Activated B cell treated with CpG ODN at 0.5 μM for 24 hours (primary cell): Measurements from ENCODE around the gene PCDHGA3. TPM values are rescaled to one million over a fixed set of nuclear protein-coding genes. Genes with fewer than 3 reads are reported as not detected.

Experiments
- ATAC-seq: fragments of 200-7000 bp; cut with Tn5 transposase; one replicate; pipeline ENCODE4 v1.10.0; 2021; ENCODE audit warnings: low read depth, mild to moderate bottlenecking, moderate library complexity
- CTCF ChIA-PET: fragments of 350-600 bp; sonication (Branson Sonifier 250); formaldehyde crosslinking; loops from one replicate; lab custom pipeline; 2021; ENCODE audit warnings: antibody characterized with exemption; lab: Charles Lee
- POLR2A ChIA-PET: fragments of 350-600 bp; sonication (Branson Sonifier 250); formaldehyde crosslinking; loops from one replicate; lab custom pipeline; 2021; ENCODE audit warnings: antibody characterized with exemption; lab: Charles Lee
- DNase-seq: peaks from one replicate; pipeline ENCODE4 v3.0.0; 2022
- H3K27ac Mint-ChIP-seq: one replicate; pipeline ENCODE4 v1.8.0; 2020; ENCODE audit warnings: mixed read lengths
- H3K27me3 Mint-ChIP-seq: one replicate; pipeline ENCODE4 v1.8.0; 2021; ENCODE audit warnings: mixed read lengths
- H3K36me3 Mint-ChIP-seq: one replicate; pipeline ENCODE4 v1.8.0; 2021; ENCODE audit warnings: low read depth, mixed read lengths
- H3K4me1 Mint-ChIP-seq: one replicate; pipeline ENCODE4 v1.8.0; 2021; ENCODE audit warnings: mixed read lengths
- H3K4me3 Mint-ChIP-seq: one replicate; pipeline ENCODE4 v1.8.0; 2020; ENCODE audit warnings: mild to moderate bottlenecking, mixed read lengths
- H3K9me3 Mint-ChIP-seq: one replicate; pipeline ENCODE4 v1.8.0; 2020; ENCODE audit warnings: mixed read lengths
- intact Hi-C: fragments of 100-400 bp; cut with micrococcal nuclease; formaldehyde crosslinking; loops from one replicate; pipeline ENCODE4 v1.15.1; 2024
- total RNA-seq: library from RNA; stranded (reverse); gene quantifications from 2 replicates; pipeline ENCODE4 v1.2.3, GENCODE V29; 2022
- TF ChIP-seq, protein P1 (sequence below): fragments of 200-600 bp; IDR thresholded peaks from one replicate; pipeline ENCODE4 v1.8.0; 2022; ENCODE audit warnings: antibody characterized with exemption, mild to moderate bottlenecking

Gene PCDHGA3
- total RNA-seq, 1 donor from 2014 or later = 0.20 TPM

DNA sequence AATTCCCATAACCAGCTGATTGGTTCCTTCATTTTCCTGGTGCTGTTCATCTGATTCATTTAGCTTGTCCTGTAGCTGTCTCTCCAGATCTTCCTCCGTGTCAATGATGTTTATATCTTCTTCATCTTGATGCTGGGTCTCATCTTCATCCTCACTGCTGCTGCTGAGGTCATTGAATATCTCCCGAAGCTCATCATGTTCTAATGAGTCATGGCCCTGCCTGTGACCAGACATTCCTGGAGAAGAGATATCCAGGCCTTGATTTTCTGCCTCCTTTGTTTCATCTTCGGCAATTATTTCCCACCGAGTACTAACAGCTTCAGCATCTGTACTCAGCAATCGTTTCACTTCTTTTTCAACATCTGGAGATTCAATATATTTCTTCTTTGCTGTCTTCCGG lies 24.4 kb upstream of the PCDHGA3 start:
- intact Hi-C loops = no loop called here
- ChIA-PET POLR2A (interaction anchor here (1.4 kb wide), 1 partner anchor 251 kb away, joined by 3 read pairs; no protein-coding TSS in a partner anchor), CTCF (interaction anchor here (0.8 kb wide), 1 partner anchor 245 kb away, joined by 4 read pairs; no protein-coding TSS in a partner anchor)
- peaks cover 31% of the 10 kb centered on the region for H3K9me3 Mint-ChIP-seq
- ATAC-seq = no peak
- no peak for DNase-seq
- peaks cover 65% of the 10 kb centered on the region for H3K36me3 Mint-ChIP-seq
- H3K4me3 Mint-ChIP-seq = peak overlapping the region; percentile 66
- TF ChIP-seq, protein P1, sequence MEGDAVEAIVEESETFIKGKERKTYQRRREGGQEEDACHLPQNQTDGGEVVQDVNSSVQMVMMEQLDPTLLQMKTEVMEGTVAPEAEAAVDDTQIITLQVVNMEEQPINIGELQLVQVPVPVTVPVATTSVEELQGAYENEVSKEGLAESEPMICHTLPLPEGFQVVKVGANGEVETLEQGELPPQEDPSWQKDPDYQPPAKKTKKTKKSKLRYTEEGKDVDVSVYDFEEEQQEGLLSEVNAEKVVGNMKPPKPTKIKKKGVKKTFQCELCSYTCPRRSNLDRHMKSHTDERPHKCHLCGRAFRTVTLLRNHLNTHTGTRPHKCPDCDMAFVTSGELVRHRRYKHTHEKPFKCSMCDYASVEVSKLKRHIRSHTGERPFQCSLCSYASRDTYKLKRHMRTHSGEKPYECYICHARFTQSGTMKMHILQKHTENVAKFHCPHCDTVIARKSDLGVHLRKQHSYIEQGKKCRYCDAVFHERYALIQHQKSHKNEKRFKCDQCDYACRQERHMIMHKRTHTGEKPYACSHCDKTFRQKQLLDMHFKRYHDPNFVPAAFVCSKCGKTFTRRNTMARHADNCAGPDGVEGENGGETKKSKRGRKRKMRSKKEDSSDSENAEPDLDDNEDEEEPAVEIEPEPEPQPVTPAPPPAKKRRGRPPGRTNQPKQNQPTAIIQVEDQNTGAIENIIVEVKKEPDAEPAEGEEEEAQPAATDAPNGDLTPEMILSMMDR = no peak
- H3K27me3 Mint-ChIP-seq = no peaks in the 10 kb centered on the region
- peaks cover 33% of the 10 kb centered on the region for H3K4me1 Mint-ChIP-seq
- no peak overlapping the region for H3K27ac Mint-ChIP-seq

DNA sequence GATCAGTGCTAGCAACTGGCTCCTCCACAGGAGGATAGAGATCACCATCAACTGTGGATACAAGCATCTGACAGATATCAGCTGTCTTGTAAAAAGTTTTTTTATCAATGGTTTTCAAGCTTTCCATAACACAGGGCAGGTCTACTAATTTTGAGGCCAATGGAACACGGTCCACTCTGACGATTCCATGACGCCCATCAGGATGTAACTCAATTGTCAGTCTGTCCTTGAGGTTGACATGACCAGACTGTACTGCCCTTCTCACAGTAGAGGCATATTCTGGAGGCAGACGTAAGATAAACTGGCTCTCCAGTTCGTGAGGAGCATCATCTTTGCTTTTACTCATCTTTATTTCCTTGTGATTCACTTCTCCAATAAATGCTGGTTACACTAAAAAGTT lies 23.9 kb upstream of the PCDHGA3 start:
- intact Hi-C loops = loop anchor here (1.0 to 10.0 kb wide), 9 partner anchors 59 to 1035 kb away; partner anchors contain the start of genes DIAPH1, GNPDA1, HDAC3 and IK
- Mint-ChIP-seq H3K27ac (no peak overlapping the region), H3K4me1 (peaks cover 33% of the 10 kb centered on the region), H3K4me3 (peak overlapping the region; percentile 99), H3K36me3 (peaks cover 60% of the 10 kb centered on the region), H3K9me3 (peaks cover 28% of the 10 kb centered on the region), H3K27me3 (no peaks in the 10 kb centered on the region)
- TF ChIP-seq, protein P1 = no peak
- POLR2A ChIA-PET = interaction anchor here (1.0 to 2.0 kb wide), 16 partner anchors 15 to 620 kb away, joined by 3 to 24 read pairs (median 5); partner anchors contain the start of genes DELE1, DIAPH1, FCHSD1 and HDAC3
- CTCF ChIA-PET = interaction anchor here (0.8 to 2.0 kb wide), 15 partner anchors 8 to 650 kb away, joined by 3 to 17 read pairs (median 5); partner anchors contain the start of genes PCDHGA1, PCDHGA10, PCDHGA12 and PCDHGB3
- DNase-seq = no peak
- no peak for ATAC-seq

DNA sequence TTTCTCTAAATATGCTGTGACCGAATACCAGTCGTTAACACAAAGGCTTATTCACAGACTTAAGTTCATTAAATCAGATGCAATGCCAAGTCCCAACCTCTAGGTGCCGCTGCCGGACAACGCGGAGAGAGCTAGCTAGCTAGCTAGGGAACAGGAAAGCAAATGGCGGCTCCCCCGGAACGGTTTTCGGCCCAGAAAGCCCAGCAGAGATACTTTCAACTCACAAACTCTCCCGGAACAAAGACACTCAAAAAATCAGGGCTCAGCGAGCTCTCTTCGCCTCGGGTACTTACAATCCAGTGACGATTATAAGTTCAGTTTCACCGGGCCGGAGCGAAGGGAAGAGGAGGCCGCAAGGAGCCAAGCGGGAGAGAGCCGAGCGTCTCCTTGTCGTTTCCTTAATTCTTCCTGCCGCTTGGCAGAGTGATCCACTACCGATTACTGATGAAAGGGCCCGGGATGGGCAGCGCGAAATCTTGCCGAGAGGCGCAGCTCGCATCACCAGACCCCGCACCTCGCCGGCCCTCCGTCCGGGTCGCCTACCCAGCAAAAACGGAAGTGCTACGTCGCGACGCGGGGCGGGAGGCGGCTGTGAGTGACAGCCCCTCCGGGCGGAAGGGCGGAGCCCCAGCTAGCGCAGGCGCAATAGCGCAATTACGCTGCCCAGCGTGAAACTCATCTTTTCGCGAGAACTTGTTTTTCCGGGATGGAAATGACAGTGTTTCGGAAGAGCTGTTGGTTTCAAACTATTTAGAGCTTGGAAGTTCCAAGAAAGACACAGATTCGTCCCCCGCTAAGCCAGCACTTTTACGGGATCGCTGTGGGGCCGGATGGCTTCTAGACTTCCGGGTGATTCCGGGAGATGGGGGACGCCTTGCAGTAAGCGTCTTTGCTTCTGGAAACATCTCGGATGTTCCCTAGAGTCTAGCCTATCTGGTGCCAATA lies 23.1 kb upstream of the PCDHGA3 start, which contains the start of gene TAF7:
TSS of gene TAF7 (minus strand) at position 560 of the 945 bp plus-strand sequence. CDS start 740 bp downstream, outside the sequence.
- Mint-ChIP-seq H3K4me1 (peaks cover 29% of the 10 kb centered on the region), H3K27ac (peak within 1 kb of the TSS; percentile 99), H3K4me3 (peak within 1 kb of the TSS; percentile 99), H3K9me3 (peaks cover 20% of the 10 kb centered on the region), H3K27me3 (no peaks in the 10 kb centered on the region), H3K36me3 (peaks cover 52% of the 10 kb centered on the region)
- peak; percentile 92 for DNase-seq
- intact Hi-C loops = loop anchor here (1.0 to 10.0 kb wide), 9 partner anchors 60 to 1034 kb away; partner anchors contain the start of genes DIAPH1, GNPDA1, HDAC3 and IK
- peak; percentile 91 for ATAC-seq
- POLR2A ChIA-PET = interaction anchor here (0.6 to 2.0 kb wide), 22 partner anchors 10 to 773 kb away, joined by 3 to 24 read pairs (median 4); partner anchors contain the start of genes DELE1, DIAPH1, EIF4EBP3 and FCHSD1
- TF ChIP-seq, protein P1 = peak; percentile 49
- CTCF ChIA-PET = interaction anchor here (0.6 to 2.0 kb wide), 17 partner anchors 9 to 649 kb away, joined by 3 to 17 read pairs (median 4); partner anchors contain the start of genes PCDHGA1, PCDHGA10, PCDHGA12 and PCDHGB3

DNA sequence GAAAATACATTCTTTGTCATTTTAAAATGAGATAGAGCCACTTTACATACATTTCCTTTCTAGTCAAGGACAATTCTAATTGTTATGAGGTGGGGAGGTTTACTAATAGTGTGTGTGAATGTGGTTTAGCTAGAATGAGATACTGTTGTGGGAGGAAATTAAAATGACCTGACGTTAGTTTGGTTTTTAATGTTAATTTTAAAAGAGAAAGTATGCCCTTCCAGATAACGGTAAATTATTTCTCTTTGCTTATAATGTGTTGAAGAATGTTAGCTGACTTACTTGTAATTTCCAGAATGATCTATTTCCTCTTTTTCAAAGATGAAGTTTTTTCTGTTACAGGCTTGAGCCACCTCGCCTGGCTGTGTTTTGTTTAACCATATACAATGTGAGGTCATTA lies 21.4 kb upstream of the PCDHGA3 start:
- Mint-ChIP-seq H3K27ac (no peak overlapping the region), H3K9me3 (peaks cover 24% of the 10 kb centered on the region), H3K27me3 (peaks cover 10% of the 10 kb centered on the region), H3K4me3 (no peak overlapping the region), H3K4me1 (peaks cover 36% of the 10 kb centered on the region), H3K36me3 (peaks cover 40% of the 10 kb centered on the region)
- POLR2A ChIA-PET = no interaction called here
- CTCF ChIA-PET = interaction anchor here (1.9 kb wide), 1 partner anchor 241 kb away, joined by 7 read pairs; no protein-coding TSS in a partner anchor
- TF ChIP-seq, protein P1 = no peak
- ATAC-seq (no peak), DNase-seq (no peak)
- intact Hi-C loops = loop anchor here (5.0 to 10.0 kb wide), 3 partner anchors 90 to 1033 kb away; partner anchors contain the start of genes GNPDA1 and PCDHGA10
